ENCODE results near the gene TBCK. TPM values are rescaled to one million over a fixed set of nuclear protein-coding genes. Genes with fewer than 3 reads are reported as not detected.
"Not testable (repeated sequence)": the region's sequence is repeated elsewhere in the genome, so short reads cannot be mapped to it uniquely, and the experiment has no call there.

Gene TBCK
- total RNA-seq, 2 donors from 2014 or later, result 28.8 to 40.0 TPM

DNA sequence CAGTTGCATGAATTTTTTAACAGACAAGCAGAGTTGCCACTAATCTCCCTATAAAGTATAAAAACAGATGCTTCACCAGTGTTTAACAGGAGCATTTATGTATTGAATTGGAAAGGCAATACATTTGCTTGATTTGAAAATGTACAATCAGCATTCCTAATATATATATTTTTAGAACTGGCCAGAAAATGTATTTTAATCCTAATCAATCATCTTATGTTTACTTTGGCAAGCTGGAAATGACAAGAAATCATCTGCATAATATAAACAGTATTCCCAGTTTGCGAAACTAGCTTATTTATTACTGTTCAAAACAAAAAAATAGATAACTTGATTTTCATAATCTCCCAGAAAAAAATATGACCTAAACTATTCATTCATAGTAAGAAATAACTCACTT is 123.9 kb downstream of the TBCK start:
- H3K9me3 Mint-ChIP-seq, result no peaks in the 10 kb centered on the region
- no peak overlapping the region for H3K27ac Mint-ChIP-seq
- no peaks in the 10 kb centered on the region for H3K4me1 Mint-ChIP-seq
- no peaks in the 10 kb centered on the region for H3K27me3 Mint-ChIP-seq
- no peak overlapping the region for H3K4me3 Mint-ChIP-seq
- ATAC-seq (replicated peaks), result no peak
- H3K36me3 Mint-ChIP-seq (ENCODE audit: low read depth), result peaks cover 73% of the 10 kb centered on the region

DNA sequence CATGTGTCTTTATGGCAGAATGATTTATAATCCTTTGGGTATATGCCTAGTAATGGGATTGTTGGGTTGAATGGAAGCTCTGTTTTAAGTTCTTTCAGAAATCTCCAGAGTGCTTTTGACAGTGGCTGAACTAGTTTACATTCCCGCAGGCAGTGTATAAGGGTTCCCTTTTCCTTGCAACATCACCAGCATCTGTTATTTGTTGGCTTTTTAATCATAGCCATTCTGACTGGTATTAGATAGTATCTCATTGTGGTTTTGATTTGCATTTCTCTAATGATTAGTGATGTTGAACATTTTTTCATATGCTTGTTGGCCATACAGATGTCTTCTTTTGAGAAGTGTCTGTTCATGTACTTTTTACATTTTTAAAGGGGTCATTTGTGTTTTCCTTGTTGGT is 129.8 kb downstream of the TBCK start:
- Mint-ChIP-seq H3K9me3 (no peaks in the 10 kb centered on the region), H3K27ac (no peak overlapping the region), H3K36me3 (ENCODE audit: low read depth) (peaks cover 65% of the 10 kb centered on the region), H3K4me3 (no peak overlapping the region), H3K27me3 (no peaks in the 10 kb centered on the region), H3K4me1 (no peaks in the 10 kb centered on the region)
- ATAC-seq (replicated peaks), result no peak

GRCh38 chr4:106183551-106183950 is 132.5 kb downstream of the TBCK start:
- Mint-ChIP-seq H3K27me3 (no peaks in the 10 kb centered on the region), H3K36me3 (ENCODE audit: low read depth) (peaks cover 42% of the 10 kb centered on the region), H3K9me3 (no peaks in the 10 kb centered on the region), H3K4me1 (no peaks in the 10 kb centered on the region), H3K27ac (no peak overlapping the region), H3K4me3 (no peak overlapping the region)
- ATAC-seq (replicated peaks), result no peak

DNA sequence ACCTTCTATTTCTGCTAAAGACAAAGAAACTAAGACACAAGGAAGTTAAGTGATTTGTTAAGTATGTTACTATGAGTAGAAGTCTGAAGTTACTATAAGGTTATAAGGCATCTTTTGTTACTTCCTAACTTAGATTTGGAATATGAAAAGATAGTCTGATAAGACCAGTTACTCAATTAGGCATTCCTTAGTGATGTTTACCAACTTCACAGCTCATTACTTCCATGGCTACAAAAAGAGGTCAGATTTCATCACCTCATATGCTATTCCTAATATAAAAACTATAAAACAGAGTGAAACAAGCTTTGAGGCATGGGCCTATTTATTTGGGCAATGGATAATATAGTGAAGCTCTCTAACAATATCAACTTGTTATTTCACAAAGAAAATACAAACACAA is 143.1 kb downstream of the TBCK start:
- ATAC-seq (replicated peaks), result no peak
- no peaks in the 10 kb centered on the region for H3K27me3 Mint-ChIP-seq
- no peaks in the 10 kb centered on the region for H3K4me1 Mint-ChIP-seq
- H3K4me3 Mint-ChIP-seq, result no peak overlapping the region
- H3K9me3 Mint-ChIP-seq, result no peaks in the 10 kb centered on the region
- H3K36me3 Mint-ChIP-seq (ENCODE audit: low read depth), result peaks cover 32% of the 10 kb centered on the region
- no peak overlapping the region for H3K27ac Mint-ChIP-seq

- H3K27me3 Mint-ChIP-seq, result no peaks in the 10 kb centered on the region
- no peak for ATAC-seq (replicated peaks)
- H3K4me1 Mint-ChIP-seq, result no peaks in the 10 kb centered on the region
- H3K27ac Mint-ChIP-seq, result no peak overlapping the region
- H3K9me3 Mint-ChIP-seq, result no peaks in the 10 kb centered on the region
- peaks cover 45% of the 10 kb centered on the region for H3K36me3 Mint-ChIP-seq (ENCODE audit: low read depth)
- H3K4me3 Mint-ChIP-seq, result no peak overlapping the region
Observed at GRCh38 chr4:106165351-106166010, 150.5 kb downstream of the TBCK start.

DNA sequence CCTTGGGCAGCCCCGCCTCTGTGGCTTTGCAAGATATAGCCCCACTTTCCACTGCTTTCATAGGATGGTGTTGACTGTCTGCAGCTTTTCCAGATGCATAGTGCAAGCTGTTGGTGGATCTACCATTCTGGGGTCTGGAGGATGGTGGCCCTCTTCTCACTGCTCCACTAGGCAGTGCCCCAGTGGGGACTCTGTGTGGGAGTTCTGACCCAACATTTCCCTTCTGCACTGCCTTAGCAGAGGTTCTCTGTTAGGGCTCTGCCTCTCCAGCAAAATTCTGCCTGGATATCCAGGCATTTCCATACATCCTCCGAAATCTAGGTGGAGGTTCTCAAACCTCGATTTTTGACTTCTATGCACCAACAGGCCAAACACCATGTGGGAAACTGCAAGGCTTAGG is 153.7 kb downstream of the TBCK start:
- no peaks in the 10 kb centered on the region for H3K27me3 Mint-ChIP-seq
- no peak for ATAC-seq (replicated peaks)
- no peak overlapping the region for H3K4me3 Mint-ChIP-seq
- H3K36me3 Mint-ChIP-seq (ENCODE audit: low read depth), result peaks cover 55% of the 10 kb centered on the region
- H3K4me1 Mint-ChIP-seq, result no peaks in the 10 kb centered on the region
- H3K27ac Mint-ChIP-seq, result no peak overlapping the region
- H3K9me3 Mint-ChIP-seq, result no peaks in the 10 kb centered on the region

- no peak overlapping the region for H3K27ac Mint-ChIP-seq
- no peaks in the 10 kb centered on the region for H3K4me1 Mint-ChIP-seq
- H3K36me3 Mint-ChIP-seq (ENCODE audit: low read depth), result peaks cover 60% of the 10 kb centered on the region
- no peaks in the 10 kb centered on the region for H3K27me3 Mint-ChIP-seq
- ATAC-seq (replicated peaks), result no peak
- peaks cover 5% of the 10 kb centered on the region for H3K9me3 Mint-ChIP-seq
- no peak overlapping the region for H3K4me3 Mint-ChIP-seq
Observed at GRCh38 chr4:106160560-106160959, 155.4 kb downstream of the TBCK start.

GRCh38 chr4:106149911-106150310 is 166.1 kb downstream of the TBCK start:
- Mint-ChIP-seq H3K4me3 (no peak overlapping the region), H3K4me1 (no peaks in the 10 kb centered on the region), H3K36me3 (ENCODE audit: low read depth) (peaks cover 40% of the 10 kb centered on the region), H3K27ac (no peak overlapping the region), H3K27me3 (no peaks in the 10 kb centered on the region), H3K9me3 (peaks cover 31% of the 10 kb centered on the region)
- no peak for ATAC-seq (replicated peaks)

DNA sequence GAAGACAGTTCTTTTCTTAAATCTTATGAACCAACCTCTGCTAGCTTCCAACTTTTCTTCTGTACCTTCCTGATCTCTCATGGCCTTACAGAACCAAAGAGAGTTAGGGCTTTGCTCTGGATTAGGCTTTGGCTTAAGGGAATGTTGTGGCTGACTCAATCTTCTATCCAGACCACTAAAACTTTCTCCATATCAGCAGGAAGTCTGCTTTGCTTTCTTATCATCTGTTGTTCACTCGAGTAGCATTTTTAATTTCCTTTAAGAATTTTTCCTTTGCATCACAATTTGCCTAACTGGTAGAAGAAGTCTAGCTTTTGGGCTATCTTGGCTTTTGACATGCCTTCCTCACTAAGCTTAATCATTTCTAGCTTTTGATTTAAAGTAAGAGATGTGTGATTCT is 167.0 kb downstream of the TBCK start:
- no peak for ATAC-seq (replicated peaks)
- H3K4me3 Mint-ChIP-seq, result no peak overlapping the region
- no peaks in the 10 kb centered on the region for H3K4me1 Mint-ChIP-seq
- peaks cover 41% of the 10 kb centered on the region for H3K36me3 Mint-ChIP-seq (ENCODE audit: low read depth)
- H3K27ac Mint-ChIP-seq, result no peak overlapping the region
- H3K9me3 Mint-ChIP-seq, result peaks cover 27% of the 10 kb centered on the region
- H3K27me3 Mint-ChIP-seq, result no peaks in the 10 kb centered on the region

DNA sequence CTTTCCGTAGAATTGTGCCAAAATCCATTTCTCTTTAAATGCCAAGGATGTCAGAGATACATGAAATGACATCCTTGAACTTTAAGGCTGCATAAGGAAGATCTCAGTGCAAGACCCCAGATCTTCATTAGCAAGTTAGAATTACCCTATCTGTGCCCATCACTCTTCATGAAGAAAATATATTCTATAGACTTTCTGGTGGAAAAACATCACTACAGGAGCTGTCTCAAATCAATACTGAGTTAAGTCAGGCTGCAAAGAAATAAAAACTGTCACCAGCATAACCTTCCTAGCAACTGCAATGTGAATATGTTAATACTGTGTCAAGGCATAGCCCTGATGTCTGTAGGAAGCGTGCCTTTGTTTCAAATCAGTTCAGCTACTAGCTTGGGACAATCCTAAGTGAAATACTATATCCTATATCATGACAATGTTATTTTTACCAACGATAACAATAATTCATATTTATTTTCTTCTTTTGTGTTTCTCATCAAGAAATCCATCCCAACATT is 173.3 kb downstream of the TBCK start:
- Mint-ChIP-seq H3K4me1 (no peaks in the 10 kb centered on the region), H3K27ac (no peak overlapping the region), H3K4me3 (no peak overlapping the region), H3K36me3 (ENCODE audit: low read depth) (peaks cover 27% of the 10 kb centered on the region), H3K9me3 (peaks cover 13% of the 10 kb centered on the region), H3K27me3 (no peaks in the 10 kb centered on the region)
- no peak for ATAC-seq (replicated peaks)

DNA sequence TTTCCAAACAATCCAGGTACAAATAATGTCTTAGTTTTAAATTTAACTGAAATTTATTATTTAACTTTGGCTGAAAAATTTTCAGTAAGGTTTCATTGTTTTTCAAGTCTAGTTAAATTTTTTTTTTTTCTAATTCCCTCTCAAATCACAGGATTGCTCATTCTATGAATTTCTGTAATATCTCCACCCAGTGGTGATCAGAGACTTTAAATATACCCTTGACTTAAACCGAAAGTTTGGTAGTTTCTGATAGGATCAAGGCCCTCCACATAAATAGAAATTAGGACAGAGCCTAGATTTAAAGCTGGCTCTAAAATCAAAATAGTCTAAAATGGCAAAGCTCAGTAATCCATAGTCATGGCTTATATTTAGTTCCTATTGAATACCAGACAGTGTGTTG is 175.4 kb downstream of the TBCK start:
- H3K27me3 Mint-ChIP-seq, result no peaks in the 10 kb centered on the region
- no peak overlapping the region for H3K4me3 Mint-ChIP-seq
- no peaks in the 10 kb centered on the region for H3K4me1 Mint-ChIP-seq
- peaks cover 13% of the 10 kb centered on the region for H3K36me3 Mint-ChIP-seq (ENCODE audit: low read depth)
- ATAC-seq (replicated peaks), result no peak
- no peaks in the 10 kb centered on the region for H3K9me3 Mint-ChIP-seq
- no peak overlapping the region for H3K27ac Mint-ChIP-seq

GRCh38 chr4:106136777-106137331 is 179.2 kb downstream of the TBCK start:
- H3K4me3 Mint-ChIP-seq, result no peak overlapping the region
- H3K4me1 Mint-ChIP-seq, result no peaks in the 10 kb centered on the region
- peaks cover 27% of the 10 kb centered on the region for H3K36me3 Mint-ChIP-seq (ENCODE audit: low read depth)
- no peaks in the 10 kb centered on the region for H3K27me3 Mint-ChIP-seq
- no peak for ATAC-seq (replicated peaks)
- peaks cover 6% of the 10 kb centered on the region for H3K9me3 Mint-ChIP-seq
- no peak overlapping the region for H3K27ac Mint-ChIP-seq

DNA sequence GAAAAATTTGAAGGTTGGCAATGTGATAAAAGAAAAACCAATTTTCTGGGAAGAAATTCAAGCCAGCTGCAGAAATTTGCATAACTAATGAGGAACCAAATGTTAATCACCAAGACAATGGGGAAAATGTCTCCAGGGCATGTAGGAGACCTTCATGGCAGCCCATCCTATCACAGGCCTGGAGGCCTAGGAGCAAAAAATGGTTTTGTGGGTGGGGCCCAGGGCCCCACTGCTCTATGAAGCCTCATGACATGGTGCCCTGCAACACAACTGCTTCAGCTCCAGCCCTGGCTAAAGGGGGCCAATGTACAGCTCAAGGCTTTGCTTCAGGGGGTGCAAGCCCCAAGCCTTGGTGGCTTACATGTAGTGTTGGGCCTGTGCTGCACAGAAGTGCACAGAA is 184.0 kb downstream of the TBCK start:
- Mint-ChIP-seq H3K36me3 (ENCODE audit: low read depth) (peaks cover 31% of the 10 kb centered on the region), H3K4me1 (no peaks in the 10 kb centered on the region), H3K27me3 (no peaks in the 10 kb centered on the region), H3K9me3 (peaks cover 6% of the 10 kb centered on the region), H3K27ac (no peak overlapping the region), H3K4me3 (no peak overlapping the region)
- no peak for ATAC-seq (replicated peaks)

DNA sequence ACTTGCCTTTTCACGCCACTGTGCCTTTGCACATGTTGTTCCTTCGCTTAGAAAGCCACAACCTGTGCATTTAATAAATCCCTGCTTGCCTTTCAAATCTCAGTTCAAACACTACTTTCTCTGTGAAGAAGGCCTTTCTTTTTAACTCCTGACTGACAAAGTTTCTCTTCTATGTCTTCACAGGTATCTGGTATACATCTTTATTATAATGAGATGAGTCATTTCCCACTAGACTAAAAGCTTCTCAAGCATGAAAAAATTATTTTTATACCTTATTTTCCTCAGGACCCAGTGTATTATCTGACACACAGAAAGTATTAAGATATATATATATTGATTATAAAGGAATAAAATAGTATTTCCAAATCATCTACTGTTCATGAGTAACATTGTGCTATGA is 189.9 kb downstream of the TBCK start:
- Mint-ChIP-seq H3K9me3 (no peaks in the 10 kb centered on the region), H3K4me1 (no peaks in the 10 kb centered on the region), H3K4me3 (no peak overlapping the region), H3K36me3 (ENCODE audit: low read depth) (peaks cover 15% of the 10 kb centered on the region), H3K27me3 (no peaks in the 10 kb centered on the region), H3K27ac (no peak overlapping the region)
- no peak for ATAC-seq (replicated peaks)

DNA sequence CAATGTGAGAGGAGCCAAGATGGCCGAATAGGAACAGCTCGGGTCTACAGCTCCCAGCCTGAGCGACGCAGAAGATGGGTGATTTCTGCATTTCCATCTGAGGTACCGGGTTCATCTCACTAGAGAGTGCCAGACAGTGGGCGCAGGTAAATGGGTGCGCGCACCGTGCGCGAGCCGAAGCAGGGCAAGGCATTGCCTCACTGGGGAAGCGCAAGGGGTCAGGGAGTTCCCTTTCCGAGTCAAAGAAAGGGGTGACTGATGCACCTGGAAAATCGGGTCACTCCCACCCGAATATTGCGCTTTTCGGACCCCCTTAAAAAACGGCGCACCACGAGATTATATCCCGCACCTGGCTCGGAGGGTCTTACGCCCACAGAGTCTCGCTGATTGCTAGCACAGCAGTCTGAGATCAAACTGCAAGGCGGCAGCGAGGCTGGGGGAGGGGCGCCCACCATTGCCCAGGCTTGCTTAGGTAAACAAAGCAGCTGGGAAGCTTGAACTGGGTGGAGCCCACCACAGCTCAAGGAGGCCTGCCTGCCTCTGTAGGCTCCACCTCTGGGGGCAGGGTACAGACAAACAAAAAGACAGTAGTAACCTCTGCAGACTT is 196.0 kb downstream of the TBCK start:
- not testable (repeated sequence) for H3K4me1 Mint-ChIP-seq; H3K4me3 Mint-ChIP-seq; ATAC-seq (replicated peaks); H3K27me3 Mint-ChIP-seq; H3K27ac Mint-ChIP-seq; H3K9me3 Mint-ChIP-seq
- peaks cover 20% of the 10 kb centered on the region for H3K36me3 Mint-ChIP-seq (ENCODE audit: low read depth)

Measured in activated T-helper 17 cell treated with anti-CD3 and anti-CD28 coated beads, Interleukin-2, amount 50 U/mL, for 72 hours (primary cell).